Measurements from ENCODE around the gene GOLGA6A. TPM values are rescaled to one million over a fixed set of nuclear protein-coding genes. Genes with fewer than 3 reads are reported as not detected.

The GOLGA6A gene
- total and polyA plus RNA-seq, 2 of the 8 experiments (the other 6 are each of a cell fraction or from before 2014, with no cell fraction given), result 0.80 to 1.0 TPM

- TF ChIP-seq ATF2 (IDR thresholded peaks at IDR 0.05; ENCODE audit: low read length), result no peak
- TF ChIP-seq EGR1 (IDR thresholded peaks at IDR 0.05; ENCODE audit: borderline replicate concordance, low read depth, low read length), result no peak
- TF ChIP-seq TAF1 (IDR thresholded peaks at IDR 0.05; ENCODE audit: low read depth, low read length), result no peak
- no peak; a peak in 1 of 4 replicates for TF ChIP-seq SIN3A (conservative IDR thresholded peaks at IDR 0.05 in 1 of 2, IDR thresholded peaks at IDR 0.05 in 1 of 2; ENCODE audit: low read depth in 1 of 2, low read length in 2 of 2)
- TF ChIP-seq POLR2A (IDR thresholded peaks at IDR 0.05; ENCODE audit: control extremely low read depth in 1 of 2, low read depth in 2 of 2, low read length in 2 of 2), result no peak
- TF ChIP-seq POU5F1 (IDR thresholded peaks at IDR 0.05; ENCODE audit: low read depth, low read length), result no peak
- no peak for TF ChIP-seq GTF2F1 (IDR thresholded peaks at IDR 0.05; ENCODE audit: borderline replicate concordance, low read depth, low read length)
- TF ChIP-seq JUND (IDR thresholded peaks at IDR 0.05; ENCODE audit: low read length), result no peak
- peak; percentile 82 for TF ChIP-seq TBP (IDR thresholded peaks at IDR 0.05; ENCODE audit: low read depth, low read length)
- no peak for TF ChIP-seq CBX5 (IDR thresholded peaks at IDR 0.05; ENCODE audit: low read depth, low read length)
- no peak for TF ChIP-seq SP2 (IDR thresholded peaks at IDR 0.05; ENCODE audit: low read length)
- TF ChIP-seq KDM1A (IDR thresholded peaks at IDR 0.05; ENCODE audit: borderline replicate concordance, low read length), result no peak
- TF ChIP-seq NANOG (IDR thresholded peaks at IDR 0.05; ENCODE audit: insufficient read depth, low read depth, low read length, poor library complexity, severe bottlenecking), result no peak
- TF ChIP-seq BCL11A (IDR thresholded peaks at IDR 0.05; ENCODE audit: low read depth in 2 of 2, low read length in 2 of 2), result no peak
- peak; percentile 96 to 99 for TF ChIP-seq RAD21 (IDR thresholded peaks at IDR 0.05 in 1 of 2, conservative IDR thresholded peaks at IDR 0.05 in 1 of 2; ENCODE audit: low read depth in 2 of 2, low read length in 2 of 2)
- no peak for TF ChIP-seq RFX5 (IDR thresholded peaks at IDR 0.05; ENCODE audit: borderline replicate concordance, low read depth, low read length)
- 0 out of 2 replicates have a peak, but pooled peaks have one; percentile 2 for TF ChIP-seq CHD2 (IDR thresholded peaks at IDR 0.05; ENCODE audit: low read length)
- peak; percentile 26 for TF ChIP-seq ASH2L (IDR thresholded peaks at IDR 0.05; ENCODE audit: low read length)
- no peak for TF ChIP-seq CBX8 (IDR thresholded peaks at IDR 0.05; ENCODE audit: borderline replicate concordance, low read depth, low read length)
- TF ChIP-seq NRF1 (IDR thresholded peaks at IDR 0.05; ENCODE audit: low read depth, low read length), result no peak
- TF ChIP-seq POLR2AphosphoS5 (IDR thresholded peaks at IDR 0.05; ENCODE audit: low read depth, low read length), result no peak
- no peak for TF ChIP-seq PHF8 (conservative IDR thresholded peaks at IDR 0.05; ENCODE audit: low read depth, low read length)
- no peak for TF ChIP-seq KDM5A (IDR thresholded peaks at IDR 0.05; ENCODE audit: low read length)
Measured at GRCh38 chr15:74127255-74127953, 45.1 kb upstream of the GOLGA6A start (continued).

Data from H1 (cell line).